ENCODE data around the gene RIC1.
"Not testable (repeated sequence)": the region's sequence is repeated elsewhere in the genome, so short reads cannot be mapped to it uniquely, and the experiment has no call there.

The RIC1 gene

DNA sequence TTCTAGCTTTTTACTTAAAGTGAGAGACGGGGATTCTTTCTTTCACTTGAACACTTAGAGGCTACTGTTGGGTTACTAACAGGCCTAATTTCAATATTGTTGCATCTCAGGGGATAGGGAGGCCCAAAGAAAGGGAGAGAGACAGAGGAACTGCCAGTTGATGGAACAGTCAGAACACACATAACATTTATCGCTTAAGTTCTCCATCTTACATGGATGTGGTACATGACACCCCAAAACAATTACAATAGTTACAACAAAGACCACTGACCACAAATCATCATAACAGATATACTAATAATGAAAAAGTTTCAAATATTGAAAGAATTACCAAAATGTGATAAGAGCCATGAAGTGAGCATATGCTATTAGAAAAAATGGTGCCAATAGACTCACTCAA is 4.3 kb upstream of the RIC1 start:
- no peak for DNase-seq (ENCODE audit: low read depth in 2 of 2)

- no peak for DNase-seq (ENCODE audit: low read depth in 2 of 2)
Observed at GRCh38 chr9:5626727-5627634, 1.9 kb upstream of the RIC1 start.

DNA sequence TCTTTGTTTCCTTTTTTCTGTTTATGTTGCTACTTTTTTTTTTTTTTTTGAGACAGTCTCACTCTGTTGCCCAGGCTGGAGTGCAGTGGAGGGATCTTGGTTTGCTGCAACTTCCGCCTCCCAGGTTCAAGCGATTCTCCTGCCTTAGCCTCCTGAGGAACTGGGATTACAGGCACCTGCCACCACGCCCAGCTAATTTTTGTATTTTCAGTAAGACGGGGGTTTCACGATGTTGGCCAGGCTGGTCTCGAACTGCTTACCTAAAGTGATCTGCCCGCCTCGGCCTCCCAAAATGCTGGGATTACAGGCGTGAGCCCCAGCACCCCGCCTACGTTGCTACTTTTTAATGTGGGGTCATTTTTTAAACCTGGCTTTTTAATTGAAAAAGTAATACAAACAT is 1.2 kb upstream of the RIC1 start:
- not testable (repeated sequence) for DNase-seq (ENCODE audit: low read depth in 2 of 2)

DNA sequence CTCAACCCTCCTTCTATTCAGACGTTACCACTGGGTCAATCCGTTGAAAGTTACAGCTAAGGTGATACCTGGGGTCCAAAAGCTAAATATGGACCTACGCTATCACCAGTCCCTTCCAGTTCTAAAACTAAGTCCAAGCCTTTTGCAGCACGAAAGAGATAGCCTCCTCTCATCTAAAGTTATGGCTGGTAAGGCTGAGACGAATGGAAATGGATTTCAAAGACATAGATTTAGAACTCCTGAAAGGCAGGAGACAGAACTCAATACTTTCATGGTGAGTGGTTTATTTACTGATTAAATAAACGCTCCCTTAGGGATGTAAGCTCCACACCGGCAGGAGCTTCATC is 751 bp upstream of the RIC1 start:
- DNase-seq (ENCODE audit: low read depth in 2 of 2): no peak

DNA sequence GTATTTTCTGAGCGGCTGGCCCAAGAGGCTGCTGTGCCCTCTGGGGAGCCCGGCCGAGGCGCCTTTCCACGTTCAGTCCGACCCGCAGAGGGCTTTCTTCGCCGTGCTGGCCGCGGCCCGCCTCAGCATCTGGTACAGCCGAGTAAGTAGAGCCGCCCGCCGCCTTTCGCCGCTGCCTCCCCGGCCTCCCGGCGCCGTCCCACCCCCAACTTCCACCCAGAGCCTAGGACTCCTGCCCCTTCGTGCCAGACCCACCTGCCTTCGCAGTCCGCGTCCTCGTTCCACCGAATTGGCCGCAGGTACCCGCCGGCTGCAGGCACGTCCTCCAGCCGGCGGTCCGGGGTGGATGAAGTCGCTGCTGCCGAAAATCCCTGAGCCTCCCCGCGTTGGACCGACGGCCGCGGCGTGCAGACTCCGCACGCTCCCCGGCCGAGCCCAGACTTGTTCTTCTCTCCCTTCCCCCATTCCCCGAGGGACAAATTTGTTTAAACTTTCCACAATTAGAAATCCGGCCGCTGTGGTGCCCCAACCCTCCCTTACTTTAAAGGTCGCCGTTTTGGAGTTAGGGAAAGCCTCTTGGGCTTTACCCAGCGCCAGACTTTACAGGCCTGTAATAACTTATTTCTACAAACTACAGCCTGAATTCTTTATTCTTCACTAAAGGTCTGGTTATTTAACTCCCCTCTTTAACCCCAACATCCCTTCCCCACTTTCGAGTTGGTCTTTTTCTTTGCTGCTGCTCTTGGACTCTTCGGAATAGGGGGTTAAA is 589 bp downstream of the RIC1 start:
- DNase-seq (ENCODE audit: low read depth in 2 of 2): peak in 1 of 2 donors; percentile 18

DNA sequence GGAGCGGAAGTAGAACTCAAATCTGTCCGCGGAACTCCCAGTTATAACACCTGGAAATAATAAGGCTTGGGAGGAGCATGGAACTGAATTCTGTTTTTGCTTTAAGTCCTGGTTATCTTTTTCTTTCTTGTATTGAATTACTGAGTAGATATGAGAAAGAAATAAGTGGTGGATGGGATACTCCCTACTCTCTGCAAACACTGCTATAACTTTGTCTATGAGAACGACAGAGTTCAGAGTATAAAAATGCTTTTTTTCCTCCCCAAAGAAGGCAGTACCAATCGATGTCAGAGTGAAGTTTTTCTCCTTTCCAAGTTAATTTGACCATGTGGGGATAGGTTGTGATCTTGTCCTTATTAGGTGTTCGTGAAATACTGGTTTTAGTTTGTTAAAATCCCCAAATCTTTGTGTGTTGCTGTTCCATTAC is 1.2 kb downstream of the RIC1 start:
- no peak for DNase-seq (ENCODE audit: low read depth in 2 of 2)

DNA sequence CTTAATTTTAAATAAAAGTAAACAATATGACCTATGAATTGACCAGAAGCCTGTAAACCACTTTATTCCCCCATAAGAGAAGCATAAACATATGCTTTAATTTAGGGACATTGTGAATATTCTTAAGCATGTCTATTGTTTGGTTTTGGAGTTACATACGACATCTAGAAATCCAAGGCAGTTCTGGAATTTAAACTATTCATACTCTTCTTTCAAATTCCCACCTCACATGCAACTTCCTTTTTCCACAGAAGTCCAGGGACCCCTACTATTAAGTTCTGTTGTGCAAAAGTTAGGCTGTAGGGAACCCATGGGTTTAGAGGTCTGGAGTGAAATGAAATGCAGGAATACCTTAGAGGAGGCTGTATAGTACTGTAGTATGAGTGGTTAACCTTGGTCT is 2.1 kb downstream of the RIC1 start:
- no peak for DNase-seq (ENCODE audit: low read depth in 2 of 2)

DNA sequence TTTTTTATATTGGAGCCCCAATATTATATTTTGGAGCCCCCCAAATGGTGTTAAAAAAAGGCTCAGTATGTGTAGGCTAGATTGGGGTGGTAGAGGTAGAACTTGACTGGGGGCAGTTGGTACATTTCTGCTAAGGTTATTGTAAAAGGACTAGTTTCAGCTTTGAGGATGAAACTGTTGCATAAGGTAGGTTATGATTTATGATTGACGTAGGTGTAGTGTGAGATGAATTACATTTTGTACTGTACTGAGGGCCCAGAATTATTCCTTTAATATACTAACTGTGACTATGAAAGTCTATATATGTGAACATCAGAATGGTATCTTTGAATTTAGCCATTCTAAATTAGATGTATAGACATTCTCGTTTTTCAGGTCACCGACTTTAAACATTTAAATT is 3.6 kb downstream of the RIC1 start:
- DNase-seq (ENCODE audit: low read depth in 2 of 2): no peak

DNA sequence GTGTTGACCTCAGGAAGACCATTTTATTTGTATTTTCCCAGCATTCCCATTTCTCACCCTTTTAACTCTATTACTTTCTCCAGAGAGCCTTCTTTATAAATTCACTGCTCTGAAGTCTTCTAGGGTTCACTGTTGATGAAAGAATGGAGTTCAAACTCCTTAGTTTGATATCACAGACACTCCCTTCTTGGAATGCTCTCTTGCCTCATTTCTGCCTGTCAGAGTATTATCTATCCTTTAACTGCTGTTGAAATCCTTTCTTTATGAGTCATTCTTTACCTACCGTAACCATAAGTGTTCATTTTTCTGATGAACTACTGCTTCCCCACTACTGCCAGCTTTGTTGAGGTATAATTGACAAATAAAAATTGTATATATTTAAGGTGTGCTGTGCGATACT is 4.3 kb downstream of the RIC1 start:
- no peak for DNase-seq (ENCODE audit: low read depth in 2 of 2)

DNA sequence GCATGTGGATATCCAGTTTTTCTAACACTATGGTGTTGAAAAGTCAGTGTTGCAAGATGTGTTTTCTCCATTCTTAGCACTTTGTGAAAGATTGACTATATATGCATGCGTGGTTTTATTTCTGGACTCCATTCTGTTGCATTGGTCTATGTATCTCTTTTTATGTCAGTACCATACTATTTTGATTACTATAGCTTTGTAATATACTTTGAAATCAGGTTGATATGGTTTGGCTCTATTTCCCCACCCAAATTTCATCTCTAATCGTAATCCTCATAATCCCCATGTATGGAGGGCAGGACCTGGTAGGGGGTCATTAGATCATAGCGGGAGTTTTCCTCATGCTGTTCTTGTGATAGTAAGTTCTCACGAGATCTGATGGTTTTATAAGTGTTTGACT is 6.5 kb downstream of the RIC1 start:
- no peak for DNase-seq (ENCODE audit: low read depth in 2 of 2)

- DNase-seq (ENCODE audit: low read depth in 2 of 2): no peak
Observed at GRCh38 chr9:5639816-5640215, 10.9 kb downstream of the RIC1 start.

GRCh38 chr9:5642170-5642569 is 13.3 kb downstream of the RIC1 start:
- no peak for DNase-seq (ENCODE audit: low read depth in 2 of 2)

GRCh38 chr9:5643005-5643624 is 14.2 kb downstream of the RIC1 start:
- no peak for DNase-seq (ENCODE audit: low read depth in 2 of 2)

GRCh38 chr9:5644501-5644900 is 15.6 kb downstream of the RIC1 start:
- DNase-seq (ENCODE audit: low read depth in 2 of 2): no peak

DNA sequence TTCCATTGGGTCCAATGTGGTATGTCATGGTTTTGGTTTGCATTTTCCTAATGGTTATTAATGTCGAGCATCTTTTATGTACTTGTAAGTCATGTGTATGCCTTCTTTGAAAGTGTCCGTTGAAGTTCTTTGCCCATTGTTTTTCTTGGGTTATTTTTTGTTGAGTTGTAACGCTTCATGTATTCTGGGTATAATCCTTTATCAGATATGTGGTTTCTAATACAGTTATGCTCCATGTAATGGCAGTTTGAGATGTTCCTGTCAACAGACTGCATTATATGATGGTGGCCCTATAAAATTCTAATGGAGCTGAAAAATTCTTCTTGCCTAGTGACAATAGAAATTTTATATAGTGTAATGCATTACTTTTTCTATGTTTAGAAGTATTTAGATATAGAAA is 17.2 kb downstream of the RIC1 start:
- DNase-seq (ENCODE audit: low read depth in 2 of 2): no peak

DNA sequence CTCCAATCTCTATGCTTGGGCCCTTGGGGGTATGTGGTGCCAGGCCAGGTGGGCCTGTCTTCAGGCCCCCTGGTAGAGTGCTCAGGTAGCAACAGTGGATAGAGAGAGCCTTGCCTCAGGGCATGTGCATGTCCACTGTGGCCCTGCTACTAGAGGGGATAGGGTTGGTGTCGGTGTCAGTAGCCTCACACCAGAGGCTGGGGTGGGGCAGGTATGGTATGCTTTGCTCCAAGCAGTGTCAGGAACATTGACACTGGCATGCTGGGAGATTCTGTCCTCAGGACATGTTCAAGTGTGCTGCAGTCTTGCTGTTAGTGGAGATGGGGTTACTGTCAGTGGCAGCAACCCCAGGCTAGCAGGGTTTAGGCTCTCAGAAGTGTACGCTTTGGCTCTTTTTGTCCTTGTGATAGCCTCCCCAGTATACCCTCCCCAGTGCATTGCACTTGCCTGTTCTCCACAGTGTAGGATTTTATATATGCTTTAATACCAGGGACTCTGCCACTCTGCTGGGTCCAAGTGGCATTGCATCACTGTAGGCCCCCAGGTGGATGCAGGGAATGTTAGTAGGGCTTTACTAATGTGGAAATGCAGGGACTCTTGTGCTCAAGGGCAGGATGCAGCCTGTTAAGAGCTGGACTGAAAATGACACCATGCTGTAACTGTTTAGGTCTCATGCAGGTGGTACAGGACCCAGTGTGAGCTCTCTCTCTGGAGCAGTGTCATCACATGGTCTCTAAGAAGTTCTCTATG is 21.6 kb downstream of the RIC1 start:
- no peak for DNase-seq (ENCODE audit: low read depth in 2 of 2)

DNA sequence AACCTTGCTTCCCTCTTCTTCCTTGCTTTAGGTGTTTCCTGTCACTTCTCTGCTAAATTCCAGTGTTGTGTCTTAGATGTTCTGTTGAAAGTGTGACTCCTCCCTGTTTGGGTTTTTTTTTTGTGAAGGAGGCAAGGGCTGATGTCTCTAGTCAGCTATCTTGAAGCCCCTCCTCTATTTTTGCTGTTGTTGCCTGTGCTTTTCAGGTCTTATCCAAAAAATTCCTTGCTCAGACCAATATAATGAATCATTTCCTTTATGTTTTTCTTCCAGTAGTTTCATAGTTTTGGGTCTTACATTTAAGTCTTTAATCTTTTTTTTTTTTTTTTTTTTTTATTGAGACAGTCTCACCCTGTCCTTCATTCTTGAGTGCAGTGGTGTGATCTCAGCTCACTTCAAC is 22.3 kb downstream of the RIC1 start:
- DNase-seq (ENCODE audit: low read depth in 2 of 2): no peak

GRCh38 chr9:5652821-5653220 is 23.9 kb downstream of the RIC1 start:
- DNase-seq (ENCODE audit: low read depth in 2 of 2): no peak

- not testable (repeated sequence) for DNase-seq (ENCODE audit: low read depth in 2 of 2)
Observed at GRCh38 chr9:5662804-5663203, 33.9 kb downstream of the RIC1 start.

- DNase-seq (ENCODE audit: low read depth in 2 of 2): no peak
Observed at GRCh38 chr9:5665059-5665458, 36.2 kb downstream of the RIC1 start.

DNA sequence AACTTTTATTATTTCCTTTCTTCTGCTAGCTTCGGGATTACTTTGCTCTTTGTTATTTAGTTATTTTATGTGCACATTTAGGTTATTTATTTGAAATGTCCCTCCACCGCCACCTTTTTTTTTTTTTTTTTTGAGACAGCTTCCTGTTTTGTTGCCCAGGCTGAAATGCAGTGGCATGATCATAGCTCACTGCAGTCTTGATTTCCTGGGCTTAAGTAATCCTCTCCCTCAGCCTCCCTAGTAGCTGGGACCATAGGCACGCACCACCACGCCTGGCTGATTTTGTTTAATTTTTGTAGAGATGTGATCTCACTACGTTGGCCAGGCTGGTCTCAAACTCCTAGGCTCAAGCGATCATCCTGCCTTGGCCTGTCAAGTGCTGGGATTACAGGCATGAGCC is 38.5 kb downstream of the RIC1 start:
- no peak for DNase-seq (ENCODE audit: low read depth in 2 of 2)

DNA sequence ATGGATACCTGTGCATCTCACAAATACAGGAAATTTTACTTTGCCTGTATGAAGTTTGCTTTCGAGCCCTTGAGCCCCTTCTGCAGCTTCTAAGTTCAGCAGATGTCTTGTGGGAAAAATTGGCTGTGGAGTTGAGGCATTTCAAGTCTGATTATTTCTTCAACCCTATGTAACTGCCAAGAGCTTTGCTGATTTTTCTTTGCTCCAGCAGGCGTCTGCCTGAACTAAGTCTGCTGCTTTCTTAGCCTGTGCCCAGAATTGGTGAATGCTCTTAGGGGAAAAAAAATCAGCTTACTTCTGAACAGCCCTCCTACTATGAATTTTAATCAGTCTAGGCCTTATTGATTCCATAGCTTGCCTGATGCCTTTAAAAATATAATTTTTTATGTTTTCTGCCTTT is 41.2 kb downstream of the RIC1 start:
- no peak for DNase-seq (ENCODE audit: low read depth in 2 of 2)
